Transverse colon (tissue), 3 donors: ENCODE results near the gene RHOJ.

Experiments
- CTCF ChIP-seq, 5 experiments: fragments of 200-600 bp in 3 of 5; fragments of 450-650 bp in 2 of 5; sonication (generic) in 3 of 5; IDR thresholded peaks; 1 replicate in 2 of 5; 2 replicates in 3 of 5; pipeline ENCODE4 v1.5.1; 2016 to 2017; ENCODE audit warnings: antibody characterized with exemption in 5 of 5, inconsistent platforms in 3 of 5, mild to moderate bottlenecking in 2 of 5, moderate library complexity in 1 of 5
- POLR2A ChIP-seq: fragments of 450-650 bp; IDR thresholded peaks from one replicate; pipeline ENCODE4 v1.6.1; 2016; ENCODE audit warnings: antibody characterized with exemption, mild to moderate bottlenecking, moderate library complexity

GRCh38 chr14:63276016-63276415, 71.8 kb downstream of the RHOJ start:
- no peak for TF ChIP-seq POLR2A
- no peak for TF ChIP-seq CTCF (IDR thresholded peaks at IDR 0.05)
